ENCODE data around the gene SERTAD4. TPM values are rescaled to one million over a fixed set of nuclear protein-coding genes. Genes with fewer than 3 reads are reported as not detected.
A peak's percentile ranks its signal among the peaks of the same experiment; 100 is the strongest.

Gene SERTAD4
- total RNA-seq, 1 donor from 2014 or later = 47.2 TPM

DNA sequence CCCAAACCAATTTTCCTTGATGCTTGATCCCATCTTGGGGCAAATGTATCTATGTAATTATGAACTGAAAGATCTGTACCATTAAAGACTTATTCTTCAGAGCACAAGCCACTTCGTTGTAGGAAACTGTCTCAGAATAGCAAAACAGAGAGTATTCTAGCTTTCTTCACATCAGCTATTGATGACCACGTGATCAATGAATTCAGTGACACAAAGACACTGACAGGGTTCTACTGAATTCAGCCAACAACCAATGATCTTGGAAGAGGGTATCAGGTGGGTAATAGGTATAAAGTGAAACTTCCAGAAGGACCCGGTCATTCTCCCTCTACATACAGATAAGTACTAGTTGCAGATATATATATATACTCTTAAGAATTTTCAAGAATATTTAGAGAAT lies 33.8 kb upstream of the SERTAD4 start:
- no peak for DNase-seq (ENCODE audit: extremely low spot score, unreplicated experiment)
- Mint-ChIP-seq H3K36me3 (ENCODE audit: unreplicated experiment) (peaks cover 3% of the 10 kb centered on the region), H3K27ac (ENCODE audit: unreplicated experiment) (no peak overlapping the region), H3K4me3 (ENCODE audit: unreplicated experiment) (no peak overlapping the region), H3K9me3 (ENCODE audit: unreplicated experiment) (peaks cover 5% of the 10 kb centered on the region), H3K4me1 (ENCODE audit: unreplicated experiment) (no peaks in the 10 kb centered on the region), H3K27me3 (ENCODE audit: unreplicated experiment) (no peaks in the 10 kb centered on the region)
- no peak for TF ChIP-seq CTCF (IDR thresholded peaks at IDR 0.05)

- Mint-ChIP-seq H3K27me3 (ENCODE audit: unreplicated experiment) (no peaks in the 10 kb centered on the region), H3K27ac (ENCODE audit: unreplicated experiment) (no peak overlapping the region), H3K4me3 (ENCODE audit: unreplicated experiment) (no peak overlapping the region), H3K9me3 (ENCODE audit: unreplicated experiment) (peaks cover 5% of the 10 kb centered on the region), H3K4me1 (ENCODE audit: unreplicated experiment) (no peaks in the 10 kb centered on the region), H3K36me3 (ENCODE audit: unreplicated experiment) (peaks cover 3% of the 10 kb centered on the region)
- peak; percentile 41 for TF ChIP-seq CTCF (IDR thresholded peaks at IDR 0.05)
- DNase-seq (ENCODE audit: extremely low spot score, unreplicated experiment) = no peak
Observed at GRCh38 chr1:210200124-210200736, 32.4 kb upstream of the SERTAD4 start.

- H3K4me1 Mint-ChIP-seq (ENCODE audit: unreplicated experiment) = peaks cover 2% of the 10 kb centered on the region
- H3K4me3 Mint-ChIP-seq (ENCODE audit: unreplicated experiment) = no peak overlapping the region
- no peak overlapping the region for H3K27ac Mint-ChIP-seq (ENCODE audit: unreplicated experiment)
- DNase-seq (ENCODE audit: extremely low spot score, unreplicated experiment) = no peak
- H3K36me3 Mint-ChIP-seq (ENCODE audit: unreplicated experiment) = no peaks in the 10 kb centered on the region
- H3K9me3 Mint-ChIP-seq (ENCODE audit: unreplicated experiment) = peaks cover 2% of the 10 kb centered on the region
- no peaks in the 10 kb centered on the region for H3K27me3 Mint-ChIP-seq (ENCODE audit: unreplicated experiment)
- TF ChIP-seq CTCF (IDR thresholded peaks at IDR 0.05) = no peak
Observed at GRCh38 chr1:210201681-210202080, 30.9 kb upstream of the SERTAD4 start.

DNA sequence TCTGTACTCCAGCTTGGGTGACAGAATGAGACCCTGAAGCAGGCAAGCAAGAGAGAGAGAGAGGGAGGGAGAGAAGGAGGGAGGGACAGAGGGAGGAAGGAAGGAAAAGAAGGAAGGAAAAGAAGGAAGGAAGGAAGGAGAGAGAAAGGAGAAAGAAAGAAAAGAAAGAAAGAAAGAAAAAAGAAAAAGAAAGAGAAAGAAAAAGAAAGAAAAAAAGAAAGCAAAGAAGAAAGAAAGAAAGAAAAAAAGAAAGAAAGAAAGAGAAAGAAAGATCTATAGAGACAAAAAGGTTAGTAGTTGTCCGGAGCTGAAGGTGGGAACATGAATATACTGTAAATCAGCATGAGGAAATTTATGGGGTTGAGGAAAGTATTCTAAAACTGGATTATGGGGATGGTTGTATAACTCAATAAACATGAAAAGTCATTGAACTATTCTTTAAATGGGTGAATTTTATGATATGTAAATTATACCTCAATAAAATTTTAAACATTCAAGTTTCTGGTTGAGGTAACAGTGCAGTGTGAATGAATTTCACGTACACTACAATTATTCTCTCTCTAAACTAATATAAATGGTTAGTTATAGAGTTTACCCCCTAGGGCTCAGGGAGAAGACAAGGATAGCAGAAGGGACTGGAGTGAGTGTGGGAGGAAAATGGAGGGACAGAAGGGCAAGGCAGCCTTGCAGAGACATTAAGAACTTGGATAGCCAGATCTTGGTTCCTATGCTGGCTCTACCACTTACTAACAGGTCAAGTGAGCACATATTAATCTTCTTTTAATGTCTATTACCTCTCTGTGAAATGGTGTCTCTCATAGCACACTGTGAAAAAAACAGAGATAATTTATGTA lies 24.8 kb upstream of the SERTAD4 start:
- H3K9me3 Mint-ChIP-seq (ENCODE audit: unreplicated experiment) = no peaks in the 10 kb centered on the region
- no peak overlapping the region for H3K27ac Mint-ChIP-seq (ENCODE audit: unreplicated experiment)
- no peak for DNase-seq (ENCODE audit: extremely low spot score, unreplicated experiment)
- no peak for TF ChIP-seq CTCF (IDR thresholded peaks at IDR 0.05)
- H3K4me1 Mint-ChIP-seq (ENCODE audit: unreplicated experiment) = peaks cover 7% of the 10 kb centered on the region
- no peaks in the 10 kb centered on the region for H3K36me3 Mint-ChIP-seq (ENCODE audit: unreplicated experiment)
- H3K27me3 Mint-ChIP-seq (ENCODE audit: unreplicated experiment) = no peaks in the 10 kb centered on the region
- H3K4me3 Mint-ChIP-seq (ENCODE audit: unreplicated experiment) = no peak overlapping the region

GRCh38 chr1:210213335-210213734 lies 19.3 kb upstream of the SERTAD4 start:
- H3K4me1 Mint-ChIP-seq (ENCODE audit: unreplicated experiment) = peaks cover 10% of the 10 kb centered on the region
- H3K4me3 Mint-ChIP-seq (ENCODE audit: unreplicated experiment) = no peak overlapping the region
- no peaks in the 10 kb centered on the region for H3K27me3 Mint-ChIP-seq (ENCODE audit: unreplicated experiment)
- H3K36me3 Mint-ChIP-seq (ENCODE audit: unreplicated experiment) = no peaks in the 10 kb centered on the region
- no peak overlapping the region for H3K27ac Mint-ChIP-seq (ENCODE audit: unreplicated experiment)
- no peak for DNase-seq (ENCODE audit: extremely low spot score, unreplicated experiment)
- TF ChIP-seq CTCF (IDR thresholded peaks at IDR 0.05) = no peak
- H3K9me3 Mint-ChIP-seq (ENCODE audit: unreplicated experiment) = no peaks in the 10 kb centered on the region

Data from osteocyte (in vitro differentiated cells).